Lower leg skin (tissue), 4 donors: ENCODE data around the gene ACTRT3. TPM values are rescaled to one million over a fixed set of nuclear protein-coding genes. Genes with fewer than 3 reads are reported as not detected.

ENCODE experiments used
- DNase-seq, 2 donors: peaks; one replicate each; pipeline ENCODE4 v3.0.0-alpha.2; 2019; ENCODE audit warnings: low spot score in 2 of 2
- H3K4me3 ChIP-seq: fragments of 200-600 bp; sonication (generic); 2 replicates; pipeline ENCODE4 v1.5.1; 2017; ENCODE audit warnings: mild to moderate bottlenecking, low read depth; ENCODE audit not compliant: poor library complexity, severe bottlenecking
- CTCF ChIP-seq, 3 donors: fragments of 450-650 bp; IDR thresholded peaks; one replicate each; pipeline ENCODE4 v1.5.1; 2016; ENCODE audit warnings: antibody characterized with exemption in 3 of 3, mild to moderate bottlenecking in 3 of 3, moderate library complexity in 2 of 3
- POLR2A ChIP-seq, 2 donors: fragments of 450-650 bp; IDR thresholded peaks; one replicate each; pipeline ENCODE4 v1.6.1; 2016 to 2017; ENCODE audit warnings: antibody characterized with exemption in 2 of 2, mild to moderate bottlenecking in 1 of 2, moderate library complexity in 1 of 2
- WGBS, 2 donors: methylation state at CpG; one replicate each; pipeline ENCODE4 v1.1.5; 2018; 5-methylcytosine and 5-hydroxymethylcytosine counted together
- intact Hi-C: fragments of 100-400 bp; cut with DNase I; formaldehyde crosslinking; loops from one replicate; pipeline ENCODE4 v1.15.0; 2023; ENCODE audit warnings: low total_unique reads
- total RNA-seq, 4 donors: library from RNA; depleted of rRNA; stranded (reverse); fragments of >200 nt; gene quantifications; one replicate each; pipeline ENCODE4 v1.1.0, GENCODE V29; 2016

Gene ACTRT3
- total RNA-seq, 4 donors from 2014 or later = 0.19 to 0.65 (median 0.26) TPM

GRCh38 chr3:169772305-169772896, 3.0 kb upstream of the ACTRT3 start:
- 0% methylated on average over 15 of the region's 15 CpGs for WGBS, 2 donors

GRCh38 chr3:169771497-169772304, 2.3 kb upstream of the ACTRT3 start:
- H3K4me3 ChIP-seq = peak overlapping the region; percentile 95
- intact Hi-C loops = no loop called here
- WGBS, 2 donors = 1% methylated on average over 27 of the region's 27 CpGs
- peak; percentile 58 to 85 for DNase-seq
- no peak for TF ChIP-seq CTCF (IDR thresholded peaks at IDR 0.05)
- TF ChIP-seq POLR2A (IDR thresholded peaks at IDR 0.05) = no peak

More at GRCh38 chr3:169772305-169772896, 3.0 kb upstream of the ACTRT3 start:
- peak overlapping the region; percentile 95 for H3K4me3 ChIP-seq
- DNase-seq = no peak
- intact Hi-C loops = no loop called here
- TF ChIP-seq CTCF (IDR thresholded peaks at IDR 0.05) (no peak), POLR2A (IDR thresholded peaks at IDR 0.05) (no peak)

- peak within 1 kb of the TSS; percentile 97 for H3K4me3 ChIP-seq
- intact Hi-C loops = no loop called here
- peak; percentile 92 to 99 for DNase-seq
- TF ChIP-seq POLR2A (IDR thresholded peaks at IDR 0.05) (peak in 1 of 2 donors; percentile 94), CTCF (IDR thresholded peaks at IDR 0.05) (no peak)
- WGBS, 2 donors = 6 to 7% methylated on average over 32 to 42 of the region's 42 CpGs
These were observed 4.3 kb downstream of the ACTRT3 start, which contains the start of gene TERC for GRCh38 chr3:169764882-169765612. Gene TERC, minus strand, starts transcription at chr3:169765060.

GRCh38 chr3:169764312-169764881, 5.0 kb downstream of the ACTRT3 start:
- peak overlapping the region; percentile 97 for H3K4me3 ChIP-seq
- 0 to 1% methylated on average over 13 to 23 of the region's 46 CpGs for WGBS, 2 donors
- intact Hi-C loops = no loop called here
- DNase-seq = peak in 1 of 2 donors; percentile 93
- TF ChIP-seq POLR2A (IDR thresholded peaks at IDR 0.05) (no peak), CTCF (IDR thresholded peaks at IDR 0.05) (no peak)

- intact Hi-C loops = no loop called here
- no peak for DNase-seq
- TF ChIP-seq POLR2A (IDR thresholded peaks at IDR 0.05) (no peak), CTCF (IDR thresholded peaks at IDR 0.05) (no peak)
- H3K4me3 ChIP-seq = no peak overlapping the region
- 52 to 56% methylated on average over 4 of the region's 4 CpGs for WGBS, 2 donors
These were observed 8.9 kb downstream of the ACTRT3 start for GRCh38 chr3:169760479-169760878.
